Peyer's patch (tissue), 4 donors: ENCODE measurements around the gene DMD.

Source experiments
- CTCF ChIP-seq, 6 experiments: fragments of 450-650 bp in 4 of 6; fragments of 200-600 bp in 2 of 6; sonication (generic) in 1 of 6; IDR thresholded peaks; one replicate each; pipeline ENCODE4 v1.5.1; 2017 to 2019; ENCODE audit warnings: antibody characterized with exemption in 6 of 6, mild to moderate bottlenecking in 3 of 6, moderate library complexity in 1 of 6
- POLR2A ChIP-seq, 2 donors: fragments of 450-650 bp; IDR thresholded peaks; one replicate each; pipeline ENCODE4 v1.5.1; 2017; ENCODE audit warnings: antibody characterized with exemption in 2 of 2, mild to moderate bottlenecking in 2 of 2, moderate library complexity in 2 of 2

DNA sequence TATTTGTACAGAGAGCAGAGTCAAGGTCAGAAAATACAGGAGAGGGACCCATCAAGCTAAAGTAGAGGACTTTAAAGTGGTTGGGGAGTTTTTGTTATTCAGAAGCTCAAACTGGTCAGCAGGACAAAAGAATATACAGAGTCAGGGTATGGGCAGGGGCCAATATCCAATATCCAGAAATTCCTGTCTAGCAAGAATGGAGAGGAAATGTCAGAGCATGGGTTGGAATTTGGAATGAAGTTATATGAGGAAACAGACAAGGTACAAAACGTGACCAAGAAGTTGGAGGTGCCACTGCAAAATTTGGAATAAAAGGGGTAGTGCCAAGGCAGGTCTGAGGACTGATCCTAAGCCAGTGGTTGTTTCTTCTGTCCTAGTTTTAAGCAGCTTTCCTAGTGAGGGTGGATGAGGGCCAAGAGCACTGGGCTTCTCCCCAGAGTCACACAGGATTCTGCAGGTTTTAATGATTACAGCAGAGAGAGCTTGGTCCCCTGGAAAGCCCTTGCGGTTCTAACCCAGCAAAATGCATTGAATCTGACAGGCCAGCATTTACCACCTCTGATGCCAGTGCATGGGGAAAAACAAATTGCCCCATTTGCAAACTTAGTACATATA is 1834.8 kb downstream of the DMD start:
- TF ChIP-seq POLR2A (IDR thresholded peaks at IDR 0.05), result no peak
- TF ChIP-seq CTCF (IDR thresholded peaks at IDR 0.05), result no peak
